Fibroblast of mammary gland (primary cell): ENCODE data around the gene RSPO3.

ENCODE experiments used
- DNase-seq: peaks from one replicate; pipeline ENCODE4 v3.0.0-alpha.2; 2010; ENCODE audit warnings: low read depth
- H3K4me3 ChIP-seq: 2 replicates; pipeline ENCODE4 v1.5.1; 2011; ENCODE audit warnings: low read depth, mild to moderate bottlenecking, low read length, moderate library complexity; ENCODE audit not compliant: control insufficient read depth
- CTCF ChIP-seq: conservative IDR thresholded peaks from 2 replicates; pipeline ENCODE4 v1.5.1; 2011; ENCODE audit warnings: low read depth, low read length, inconsistent platforms; ENCODE audit not compliant: control insufficient read depth, insufficient read depth

The RSPO3 gene

GRCh38 chr6:127192911-127193541 is 74.6 kb downstream of the RSPO3 start:
- DNase-seq: peak; percentile 82
- no peak for TF ChIP-seq CTCF
- no peak overlapping the region for H3K4me3 ChIP-seq

GRCh38 chr6:127195833-127196232 is 77.4 kb downstream of the RSPO3 start:
- no peak for TF ChIP-seq CTCF
- no peak for DNase-seq
- no peak overlapping the region for H3K4me3 ChIP-seq

- H3K4me3 ChIP-seq: no peak overlapping the region
- peak; percentile 88 for DNase-seq
- no peak for TF ChIP-seq CTCF
Measured at GRCh38 chr6:127198549-127198948, 80.1 kb downstream of the RSPO3 start.

- H3K4me3 ChIP-seq: no peak overlapping the region
- no peak for TF ChIP-seq CTCF
- no peak for DNase-seq
Measured at GRCh38 chr6:127199470-127199869, 81.0 kb downstream of the RSPO3 start.

GRCh38 chr6:127200114-127200513 is 81.6 kb downstream of the RSPO3 start:
- TF ChIP-seq CTCF: no peak
- no peak for DNase-seq
- no peak overlapping the region for H3K4me3 ChIP-seq

- no peak overlapping the region for H3K4me3 ChIP-seq
- peak; percentile 65 for DNase-seq
- TF ChIP-seq CTCF: no peak
Measured at GRCh38 chr6:127201321-127201720, 82.8 kb downstream of the RSPO3 start.

GRCh38 chr6:127202676-127203075 is 84.2 kb downstream of the RSPO3 start:
- TF ChIP-seq CTCF: no peak
- H3K4me3 ChIP-seq: no peak overlapping the region
- peak; percentile 59 for DNase-seq
